Adrenal gland (tissue), 5 donors: Measurements from ENCODE around the gene PTDSS2.

ENCODE experiments used
- POLR2A ChIP-seq, 2 donors: fragments of 450-650 bp; IDR thresholded peaks; one replicate each; pipeline ENCODE4 v1.6.1; 2017; ENCODE audit warnings: antibody characterized with exemption in 2 of 2, mild to moderate bottlenecking in 2 of 2, moderate library complexity in 1 of 2
- TF ChIP-seq, protein P1 (sequence below), 6 experiments: fragments of 450-650 bp in 4 of 6; fragments of 200-600 bp in 2 of 6; sonication (generic) in 1 of 6; IDR thresholded peaks; 1 replicate in 5 of 6; 2 replicates in 1 of 6; pipeline versions ENCODE4 v1.5.1 to v1.8.0; 2016 to 2021; ENCODE audit warnings: antibody characterized with exemption in 6 of 6, mild to moderate bottlenecking in 2 of 6, moderate library complexity in 1 of 6
- donor health status: DM: no; HTN: no; CAD: no.

DNA sequence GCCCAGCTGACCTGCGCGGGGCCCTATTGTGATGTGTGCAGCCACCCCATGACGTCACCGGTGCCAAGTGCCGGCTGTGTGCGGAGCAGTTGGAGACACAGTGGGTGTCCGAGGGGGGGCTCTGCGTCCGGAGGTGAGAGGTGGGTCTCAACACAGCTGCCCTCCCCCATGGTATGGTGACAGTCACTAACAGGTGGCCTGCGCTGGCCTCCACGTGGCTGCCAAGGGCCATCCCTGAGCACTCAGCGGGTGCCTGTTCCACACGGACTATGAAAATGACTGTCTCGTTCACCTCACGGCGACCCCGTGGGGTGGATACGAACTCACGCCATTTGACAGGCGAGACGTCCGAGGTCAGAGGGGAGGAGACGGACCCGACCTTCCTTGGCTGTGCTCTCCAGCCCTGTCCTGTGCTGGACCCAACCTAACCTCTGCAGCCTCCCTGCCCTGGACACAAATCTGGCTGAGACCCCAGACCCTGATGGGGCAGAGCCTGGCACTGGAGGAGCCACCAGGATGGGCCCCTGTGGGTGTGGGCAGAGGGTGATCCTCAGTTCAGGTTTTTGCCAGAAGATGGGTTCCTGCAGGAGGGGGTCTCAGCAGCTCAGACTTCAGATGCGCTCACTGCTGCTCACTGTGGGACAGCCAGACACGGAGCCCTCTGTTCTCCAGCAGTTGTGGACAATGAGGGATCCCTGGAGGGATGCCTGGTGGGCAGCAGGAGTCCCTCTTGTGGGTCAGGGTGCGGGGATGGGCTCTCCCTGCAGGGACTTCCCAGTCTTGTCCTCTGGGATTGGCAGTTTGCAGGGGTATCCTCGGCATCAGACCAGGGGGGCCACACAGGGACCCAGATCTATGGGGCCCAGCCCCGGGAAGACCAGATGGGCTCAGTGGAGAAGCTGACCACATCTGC, 79.0 kb downstream of the PTDSS2 start:
- TF ChIP-seq POLR2A (IDR thresholded peaks at IDR 0.05): no peak
- TF ChIP-seq, protein P1, sequence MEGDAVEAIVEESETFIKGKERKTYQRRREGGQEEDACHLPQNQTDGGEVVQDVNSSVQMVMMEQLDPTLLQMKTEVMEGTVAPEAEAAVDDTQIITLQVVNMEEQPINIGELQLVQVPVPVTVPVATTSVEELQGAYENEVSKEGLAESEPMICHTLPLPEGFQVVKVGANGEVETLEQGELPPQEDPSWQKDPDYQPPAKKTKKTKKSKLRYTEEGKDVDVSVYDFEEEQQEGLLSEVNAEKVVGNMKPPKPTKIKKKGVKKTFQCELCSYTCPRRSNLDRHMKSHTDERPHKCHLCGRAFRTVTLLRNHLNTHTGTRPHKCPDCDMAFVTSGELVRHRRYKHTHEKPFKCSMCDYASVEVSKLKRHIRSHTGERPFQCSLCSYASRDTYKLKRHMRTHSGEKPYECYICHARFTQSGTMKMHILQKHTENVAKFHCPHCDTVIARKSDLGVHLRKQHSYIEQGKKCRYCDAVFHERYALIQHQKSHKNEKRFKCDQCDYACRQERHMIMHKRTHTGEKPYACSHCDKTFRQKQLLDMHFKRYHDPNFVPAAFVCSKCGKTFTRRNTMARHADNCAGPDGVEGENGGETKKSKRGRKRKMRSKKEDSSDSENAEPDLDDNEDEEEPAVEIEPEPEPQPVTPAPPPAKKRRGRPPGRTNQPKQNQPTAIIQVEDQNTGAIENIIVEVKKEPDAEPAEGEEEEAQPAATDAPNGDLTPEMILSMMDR (IDR thresholded peaks at IDR 0.05): no peak
